Thyroid gland (tissue), 4 donors: Measurements from ENCODE around the gene SLC28A1.

Experiments
- POLR2A ChIP-seq, 2 donors: fragments of 450-650 bp; IDR thresholded peaks; one replicate each; pipeline ENCODE4 v1.6.1; 2017; ENCODE audit warnings: antibody characterized with exemption in 2 of 2, mild to moderate bottlenecking in 2 of 2, moderate library complexity in 1 of 2
- TF ChIP-seq, protein P1 (sequence below), 6 experiments: fragments of 200-600 bp in 3 of 6; fragments of 450-650 bp in 3 of 6; sonication (generic) in 3 of 6; IDR thresholded peaks; one replicate each; pipeline ENCODE4 v1.5.1; 2016 to 2019; ENCODE audit warnings: antibody characterized with exemption in 6 of 6, mild to moderate bottlenecking in 2 of 6, inconsistent platforms in 1 of 6, moderate library complexity in 1 of 6

- TF ChIP-seq, protein P1, sequence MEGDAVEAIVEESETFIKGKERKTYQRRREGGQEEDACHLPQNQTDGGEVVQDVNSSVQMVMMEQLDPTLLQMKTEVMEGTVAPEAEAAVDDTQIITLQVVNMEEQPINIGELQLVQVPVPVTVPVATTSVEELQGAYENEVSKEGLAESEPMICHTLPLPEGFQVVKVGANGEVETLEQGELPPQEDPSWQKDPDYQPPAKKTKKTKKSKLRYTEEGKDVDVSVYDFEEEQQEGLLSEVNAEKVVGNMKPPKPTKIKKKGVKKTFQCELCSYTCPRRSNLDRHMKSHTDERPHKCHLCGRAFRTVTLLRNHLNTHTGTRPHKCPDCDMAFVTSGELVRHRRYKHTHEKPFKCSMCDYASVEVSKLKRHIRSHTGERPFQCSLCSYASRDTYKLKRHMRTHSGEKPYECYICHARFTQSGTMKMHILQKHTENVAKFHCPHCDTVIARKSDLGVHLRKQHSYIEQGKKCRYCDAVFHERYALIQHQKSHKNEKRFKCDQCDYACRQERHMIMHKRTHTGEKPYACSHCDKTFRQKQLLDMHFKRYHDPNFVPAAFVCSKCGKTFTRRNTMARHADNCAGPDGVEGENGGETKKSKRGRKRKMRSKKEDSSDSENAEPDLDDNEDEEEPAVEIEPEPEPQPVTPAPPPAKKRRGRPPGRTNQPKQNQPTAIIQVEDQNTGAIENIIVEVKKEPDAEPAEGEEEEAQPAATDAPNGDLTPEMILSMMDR (IDR thresholded peaks at IDR 0.05) = no peak
- TF ChIP-seq POLR2A (IDR thresholded peaks at IDR 0.05) = no peak
Observed at GRCh38 chr15:84962955-84963354, 78.5 kb downstream of the SLC28A1 start.
